LHCN-M2 (cell line): ENCODE measurements around the gene SNORC. TPM values are rescaled to one million over a fixed set of nuclear protein-coding genes. Genes with fewer than 3 reads are reported as not detected.
"Not testable (repeated sequence)": the region's sequence is repeated elsewhere in the genome, so short reads cannot be mapped to it uniquely, and the experiment has no call there.

Source experiments
- DNase-seq: peaks from one replicate; pipeline ENCODE4 v3.0.0-alpha.2; 2012; ENCODE audit warnings: low read depth
- total RNA-seq: library from RNA; depleted of rRNA; stranded (reverse); fragments of >200 nt; gene quantifications from 2 replicates; pipeline ENCODE4 v1.2.3, GENCODE V29; 2014

The SNORC gene
- total RNA-seq, 1 experiment from 2014 or later, result 0.52 TPM

DNA sequence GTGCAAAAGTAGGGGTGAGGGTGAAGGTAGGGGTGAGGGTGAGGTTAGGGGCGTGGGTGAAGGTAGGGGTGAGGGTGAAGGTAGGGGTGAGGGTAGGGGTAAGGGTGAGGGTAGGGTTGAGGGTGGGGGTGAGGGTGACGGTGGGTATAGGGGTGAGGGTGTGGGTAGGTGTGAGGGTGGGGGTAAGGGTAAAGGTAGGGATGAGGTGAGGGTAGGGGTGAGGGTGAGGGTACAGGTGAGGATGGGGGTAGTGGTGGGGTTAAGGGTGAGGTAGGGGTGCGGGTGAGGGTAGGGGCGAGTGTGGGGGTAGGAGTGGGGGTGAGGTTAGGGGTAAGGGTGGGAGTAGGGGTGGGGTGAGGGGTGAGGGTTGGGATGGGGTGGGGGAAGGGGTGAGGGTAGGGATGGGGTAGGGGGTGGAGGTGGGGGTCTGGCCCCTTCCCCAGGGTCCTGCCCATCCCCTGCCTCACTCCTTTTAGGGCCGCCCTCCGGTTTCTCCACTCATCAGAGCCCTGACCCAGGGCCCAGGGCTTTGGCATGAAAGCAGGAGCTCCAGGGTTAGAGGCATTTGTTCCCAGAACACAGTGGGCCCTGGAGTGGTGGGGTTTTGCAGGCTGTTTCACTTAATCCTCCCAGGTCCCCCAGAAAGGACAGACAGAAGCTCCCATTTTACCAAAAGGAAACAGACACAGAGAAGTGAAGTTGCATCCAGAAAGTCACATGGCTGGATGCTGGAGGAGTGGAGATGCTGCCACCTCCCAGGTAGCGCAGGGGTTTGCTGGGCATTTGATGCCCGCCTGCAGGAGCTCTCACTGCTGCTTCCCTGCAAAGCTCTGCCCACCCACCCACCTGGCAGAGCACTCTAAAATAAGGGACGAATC lies 26.9 kb downstream of the SNORC start:
- DNase-seq, result no peak

DNA sequence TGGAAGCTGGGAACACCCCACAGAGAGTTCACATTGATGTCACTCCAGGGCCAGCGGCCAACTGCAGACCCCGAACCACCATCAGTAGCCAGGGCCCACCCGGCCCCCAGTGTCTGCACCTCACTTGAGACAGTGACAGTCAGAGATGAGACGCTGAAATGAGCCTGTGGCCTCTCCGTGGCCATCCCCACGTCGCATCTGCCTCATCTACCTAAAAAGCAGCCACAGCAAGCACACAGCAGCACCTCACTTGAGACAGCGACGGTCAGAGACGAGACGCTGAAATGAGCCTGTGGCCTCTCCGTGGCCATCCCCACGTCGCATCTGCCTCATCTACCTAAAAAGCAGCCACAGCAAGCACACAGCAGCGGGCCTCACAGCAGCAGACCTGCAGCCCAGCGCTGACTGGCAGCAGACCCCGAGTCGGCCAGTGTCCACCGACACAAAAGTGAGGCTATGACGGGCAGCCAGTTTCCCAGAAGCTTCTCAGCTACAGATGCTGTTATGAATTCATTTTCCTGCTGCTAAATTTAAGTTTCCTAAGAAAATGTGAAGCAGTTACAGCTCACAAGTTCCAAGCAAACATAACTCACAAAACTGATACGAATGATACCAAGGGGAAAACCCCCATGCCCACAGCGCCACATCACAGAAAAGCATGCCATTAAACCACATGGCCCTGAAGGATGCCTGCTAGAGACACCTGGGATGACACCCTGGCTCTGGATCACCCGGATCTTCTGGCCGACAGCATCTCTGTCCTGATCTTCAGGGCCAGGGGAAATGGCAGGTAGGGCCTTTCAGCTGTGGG lies 27.7 kb downstream of the SNORC start:
- no peak for DNase-seq

DNA sequence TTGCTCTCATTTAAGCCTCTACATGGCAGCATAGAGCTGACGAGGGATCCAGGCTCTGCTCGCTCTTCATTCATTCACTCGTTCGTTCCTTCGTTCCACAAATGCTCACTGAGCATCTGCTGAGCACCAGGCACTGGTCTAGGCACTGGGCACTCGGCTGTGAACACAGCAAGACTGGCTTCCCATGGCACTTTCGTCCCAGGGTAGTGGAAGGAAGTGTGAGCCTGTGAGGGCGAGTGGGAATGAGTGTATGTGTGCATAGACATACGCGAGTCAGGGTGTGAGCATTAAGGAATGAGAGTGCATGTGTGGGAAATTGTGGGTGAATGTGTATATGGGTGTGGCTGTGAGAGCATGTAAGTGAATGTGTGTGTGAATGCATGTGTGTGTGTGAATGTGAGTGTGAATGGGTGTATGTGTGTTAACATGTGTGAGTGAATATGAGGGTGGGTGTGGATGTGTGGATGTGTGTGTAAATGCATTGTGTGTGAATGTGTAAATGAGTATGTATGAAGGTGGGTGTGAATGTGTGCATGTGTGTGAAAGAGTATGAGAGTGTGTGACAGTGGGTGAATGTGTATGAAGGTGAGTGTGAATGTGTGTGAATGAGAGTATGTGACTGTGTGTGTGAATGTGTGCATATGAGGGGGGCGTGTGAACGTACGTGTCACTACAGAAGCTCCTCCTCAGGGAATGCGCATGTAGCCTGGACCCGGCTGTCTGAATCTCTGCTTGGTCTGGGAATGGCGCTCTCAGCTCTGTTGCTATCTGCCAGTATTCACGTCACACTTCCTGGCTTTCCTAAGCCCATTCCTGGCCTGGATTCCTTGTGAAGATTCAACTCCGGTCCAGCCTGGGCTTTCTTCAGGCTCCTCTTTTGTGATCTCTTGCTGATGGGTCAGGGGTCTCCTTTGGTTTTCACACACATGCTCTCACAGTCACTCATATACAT lies 28.8 kb downstream of the SNORC start:
- DNase-seq, result peak; percentile 19

DNA sequence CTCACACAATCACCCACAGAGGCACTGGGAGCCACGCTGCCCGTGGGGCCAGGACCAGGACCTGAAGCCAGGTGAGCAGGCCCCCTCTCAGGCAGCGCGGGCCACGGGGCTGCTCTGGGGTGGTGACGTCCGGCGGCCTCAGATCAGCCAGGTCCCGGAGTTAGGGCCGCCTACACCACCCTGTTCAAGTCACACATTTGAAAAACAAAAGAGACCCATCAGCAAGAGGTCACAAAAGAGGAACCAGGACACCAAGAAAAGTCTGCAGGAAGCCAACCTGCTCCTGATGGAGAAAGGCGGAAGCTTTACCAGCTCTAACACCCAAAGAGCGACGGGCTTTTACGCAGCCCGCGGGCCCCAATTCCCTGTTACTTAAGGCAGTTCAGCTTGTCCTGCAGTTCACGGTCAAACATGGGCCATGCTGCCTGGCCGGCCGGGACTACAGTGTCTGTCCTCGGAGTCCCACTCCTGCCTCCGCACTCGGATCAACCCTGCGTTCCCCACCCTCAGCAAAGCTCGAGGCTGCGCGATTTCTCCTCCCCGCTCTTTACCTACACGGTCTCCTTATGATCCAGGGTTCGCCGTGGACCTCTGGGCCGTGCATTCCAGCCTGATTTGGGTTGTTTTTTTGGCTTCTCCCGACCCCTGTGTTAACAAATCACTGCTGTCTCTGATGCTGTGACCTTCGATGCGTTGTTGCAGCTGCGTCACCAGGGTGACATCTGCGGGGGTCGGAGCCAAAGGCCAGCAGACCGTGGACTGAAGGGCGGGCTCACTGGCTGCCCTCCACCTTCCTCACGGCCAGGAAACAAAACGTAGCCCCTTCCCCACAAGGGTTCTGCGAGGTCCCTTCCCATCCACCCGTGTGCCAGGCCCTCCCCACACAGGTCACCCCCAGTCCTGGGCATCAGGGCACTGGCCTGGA lies 31.0 kb downstream of the SNORC start:
- DNase-seq, result no peak

DNA sequence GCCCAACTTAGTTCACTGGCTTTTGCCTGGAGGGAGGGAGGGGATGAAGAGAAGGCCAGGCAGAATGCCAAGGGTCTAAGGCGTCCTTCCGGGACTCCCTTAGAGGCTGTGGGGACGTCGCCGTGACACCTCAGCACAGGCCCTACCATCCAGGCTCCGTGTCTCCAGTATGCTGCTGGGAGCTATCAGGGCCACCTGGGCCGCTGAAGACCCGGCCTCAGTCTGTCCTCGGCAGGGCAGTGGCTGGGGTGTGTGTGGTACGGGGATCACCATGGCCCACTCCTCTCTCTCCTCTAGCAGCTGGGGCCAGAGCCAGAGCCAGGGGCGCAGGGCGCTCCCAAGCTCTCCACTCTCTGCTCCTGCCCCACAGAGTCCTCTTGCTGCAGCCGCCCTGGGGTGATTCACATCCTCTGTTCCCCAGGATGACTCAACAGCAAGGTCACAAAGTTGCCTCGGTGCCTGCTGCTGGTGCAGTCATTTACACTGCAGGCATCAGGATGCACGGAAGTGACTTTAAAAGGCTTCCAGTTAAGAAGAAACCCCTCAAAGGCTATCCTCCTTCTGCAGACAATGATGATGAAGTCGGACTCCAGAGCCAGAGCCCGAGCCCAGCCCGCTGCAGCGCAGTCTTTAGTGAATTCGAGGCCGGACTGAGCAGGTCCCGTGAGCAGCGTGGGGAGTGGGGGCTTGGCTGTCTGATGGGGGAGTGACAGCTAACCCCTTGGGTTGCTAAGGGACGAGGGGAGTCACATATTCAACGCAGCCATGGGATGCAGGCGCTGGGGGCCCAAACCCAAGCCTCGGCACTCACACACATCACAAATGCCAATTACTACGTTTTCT lies 31.9 kb downstream of the SNORC start:
- DNase-seq, result peak; percentile 95

DNA sequence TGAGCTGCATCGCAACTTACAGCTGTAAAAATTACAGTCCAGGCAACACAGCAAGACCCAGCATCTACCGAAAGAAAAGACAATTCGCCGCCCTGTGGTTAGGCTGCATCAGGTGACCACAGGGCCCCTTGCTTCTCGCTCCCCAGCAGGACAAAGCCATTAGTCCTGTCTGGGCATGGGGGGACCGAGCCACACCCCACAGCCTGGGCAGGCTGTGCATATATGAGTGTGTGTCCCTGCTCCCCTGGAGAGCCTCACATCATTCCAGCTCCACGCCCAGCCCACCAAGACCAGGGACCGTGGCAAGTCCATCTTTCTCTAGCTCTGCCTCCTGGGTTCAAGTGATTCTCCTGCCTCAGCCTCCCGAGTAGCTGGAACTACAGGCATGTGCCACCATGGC lies 33.9 kb downstream of the SNORC start:
- no peak for DNase-seq

DNA sequence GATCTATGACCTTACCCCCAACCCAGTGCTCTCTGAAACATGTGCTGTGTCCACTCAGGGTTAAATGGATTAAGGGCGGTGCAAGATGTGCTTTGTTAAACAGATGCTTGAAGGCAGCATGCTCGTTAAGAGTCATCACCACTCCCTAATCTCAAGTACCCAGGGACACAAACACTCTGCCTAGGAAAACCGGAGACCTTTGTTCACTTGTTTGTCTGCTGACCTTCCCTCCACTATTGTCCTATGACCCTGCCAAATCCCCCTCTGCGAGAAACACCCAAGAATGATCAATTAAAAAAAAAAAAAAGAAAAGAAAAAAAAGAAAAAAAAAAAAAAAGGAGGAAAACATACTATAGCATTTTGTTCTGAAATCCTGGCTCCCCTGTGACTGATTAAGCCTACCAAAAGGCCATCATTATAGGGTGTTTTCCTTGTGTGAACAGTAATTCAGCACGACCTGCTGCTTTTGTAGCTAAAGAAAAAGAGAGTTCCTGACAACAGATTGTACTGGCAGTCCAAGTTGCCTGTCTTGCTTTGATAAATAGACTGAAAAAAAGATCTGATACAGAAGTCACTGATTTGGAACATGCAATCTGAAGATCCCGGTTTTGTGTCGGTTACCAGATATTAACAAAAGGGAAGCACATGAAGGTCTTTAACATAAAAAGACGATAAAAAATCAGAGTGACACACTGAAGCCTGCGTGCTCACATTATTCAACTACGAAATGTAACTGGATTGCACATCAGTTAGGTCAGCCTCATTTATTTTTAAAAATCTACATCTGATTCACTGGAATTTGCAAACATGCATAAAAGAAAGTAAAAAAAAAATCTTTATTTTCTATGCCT lies 37.0 kb downstream of the SNORC start:
- not testable (repeated sequence) for DNase-seq

DNA sequence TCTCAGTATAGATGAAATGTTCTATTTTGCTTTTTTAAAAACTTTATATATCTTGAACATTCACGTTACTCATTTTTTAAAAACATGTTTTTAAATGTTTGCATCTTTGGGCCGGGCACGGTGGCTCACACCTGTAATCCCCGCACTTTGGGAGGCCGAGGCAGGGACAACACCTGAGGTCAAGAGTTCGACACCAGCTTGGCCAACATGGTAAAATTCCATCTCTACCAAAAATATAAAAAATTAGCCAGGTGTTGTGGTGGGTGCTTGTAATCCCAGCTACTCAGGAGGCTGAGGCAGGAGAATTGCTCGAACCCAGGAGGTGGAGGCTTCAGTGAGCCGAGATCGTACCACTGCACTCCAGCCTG lies 37.6 kb downstream of the SNORC start:
- not testable (repeated sequence) for DNase-seq

DNA sequence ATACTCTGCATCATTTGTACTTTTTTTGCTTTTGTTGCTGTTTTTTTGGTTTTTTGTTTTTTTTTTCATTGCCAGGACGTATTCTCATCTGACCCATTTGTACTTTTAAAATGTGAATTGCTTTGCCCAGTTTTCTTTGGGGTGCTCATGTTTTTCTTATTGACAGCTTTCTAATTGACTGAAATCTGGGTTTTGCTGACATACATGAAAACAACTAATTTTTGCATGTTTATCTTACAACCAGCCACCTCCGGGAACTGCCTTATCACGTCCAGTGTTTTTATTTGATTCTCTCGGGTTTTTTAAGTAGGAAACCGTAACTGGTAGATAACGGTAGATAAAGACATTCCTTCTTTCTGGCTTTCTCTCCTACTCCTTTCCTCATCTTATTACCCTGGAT lies 38.6 kb downstream of the SNORC start:
- DNase-seq, result no peak

DNA sequence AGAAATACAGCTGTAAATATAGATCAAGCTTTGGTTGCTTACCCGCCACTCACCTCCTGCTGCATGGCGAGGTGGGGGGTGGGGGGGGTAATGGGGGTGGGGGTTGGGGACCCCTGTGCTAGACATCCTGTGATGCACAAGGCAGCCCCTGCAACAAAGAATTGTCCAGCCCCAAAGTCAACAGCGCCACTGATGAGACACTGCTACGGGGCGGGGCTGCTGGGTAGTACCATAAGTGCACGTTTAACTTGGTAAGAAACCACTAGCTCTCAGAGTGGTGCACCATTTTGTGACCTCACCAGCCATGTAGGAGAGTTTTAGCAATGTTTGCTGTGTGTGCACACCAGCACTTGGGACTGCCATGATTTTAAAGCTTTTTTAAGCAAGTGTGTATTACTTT lies 40.3 kb downstream of the SNORC start:
- DNase-seq, result no peak

DNA sequence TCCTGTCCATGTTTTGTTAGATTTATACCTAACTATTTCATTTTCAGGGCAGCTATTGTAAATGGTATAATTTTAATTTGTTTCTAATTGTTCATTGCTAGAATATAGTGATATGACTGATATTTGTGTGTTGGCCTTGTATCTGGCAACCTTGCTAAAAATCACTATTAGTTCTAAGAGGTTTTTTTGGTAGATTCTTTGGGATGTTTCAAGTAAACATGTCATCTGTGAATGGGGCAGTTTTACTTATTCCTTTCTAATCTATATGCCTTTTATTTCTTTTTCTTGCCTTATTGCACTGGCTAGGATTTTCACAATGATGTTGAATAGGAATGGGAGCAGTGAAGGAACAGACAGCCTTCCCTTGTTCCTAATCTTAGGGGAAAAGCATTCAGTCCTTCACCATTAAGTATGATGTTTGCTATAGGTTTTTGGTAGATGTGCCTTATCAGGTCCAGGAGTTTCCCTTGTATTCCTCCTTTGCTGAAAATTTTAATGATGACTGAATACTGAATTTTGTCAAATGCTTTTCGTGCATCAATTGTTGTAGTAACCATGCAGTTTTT lies 41.7 kb downstream of the SNORC start:
- DNase-seq, result no peak

DNA sequence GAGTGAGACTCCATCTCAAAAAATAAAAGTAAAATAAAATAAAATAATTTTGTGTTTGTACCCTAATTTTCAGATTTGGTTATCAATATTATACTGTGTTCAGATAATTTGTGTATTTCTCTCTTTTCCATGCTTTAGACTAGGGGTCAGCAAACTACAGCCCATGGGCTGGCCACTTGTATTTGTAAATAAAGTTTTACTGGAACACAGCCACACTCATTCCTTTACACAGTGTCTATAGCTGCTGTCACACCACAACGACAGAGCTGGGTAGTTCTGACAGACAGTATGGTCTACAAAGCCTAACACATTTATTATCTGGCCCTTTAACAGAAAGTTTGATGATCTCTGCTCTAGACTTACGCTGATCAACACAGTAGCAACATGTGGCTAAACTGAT lies 43.8 kb downstream of the SNORC start:
- DNase-seq, result no peak

DNA sequence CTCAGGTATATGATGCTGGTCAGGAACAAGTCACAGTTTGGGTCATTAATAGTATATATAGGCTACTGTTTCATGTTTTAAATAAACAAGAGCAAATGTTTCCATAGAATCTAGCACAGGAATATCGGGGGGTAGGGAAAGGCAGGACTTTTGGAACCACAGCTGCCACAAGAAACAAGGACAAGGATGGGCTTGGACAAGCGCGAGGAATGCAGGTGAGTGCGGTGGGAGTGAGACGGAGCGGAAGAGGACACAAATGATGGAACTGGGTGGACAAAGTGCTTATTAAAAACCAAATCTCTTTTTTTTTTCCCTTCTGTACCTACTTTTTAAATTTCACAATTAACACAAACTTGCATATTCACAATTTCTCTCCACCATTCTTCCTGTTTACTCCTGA lies 49.1 kb downstream of the SNORC start:
- DNase-seq, result no peak

DNA sequence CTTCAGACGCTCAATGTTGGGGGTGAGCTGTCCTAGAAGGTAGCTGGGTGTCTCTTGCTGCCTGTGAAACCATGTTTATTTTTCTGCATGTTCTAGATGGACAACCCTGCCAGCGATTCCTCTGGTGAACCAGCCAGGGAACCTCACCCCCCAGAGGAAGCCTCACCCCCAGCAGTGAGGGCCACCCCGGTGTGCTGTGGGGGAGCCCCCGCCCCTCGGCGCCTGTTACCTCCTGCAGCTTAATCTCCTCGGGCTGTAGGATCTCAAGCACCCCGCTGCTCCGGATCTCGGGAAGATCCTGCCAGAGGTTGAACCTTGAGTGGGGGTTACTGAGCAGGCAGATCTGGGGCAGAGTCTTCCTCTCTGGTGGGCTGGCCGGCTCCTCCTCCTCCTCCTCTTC lies 50.0 kb downstream of the SNORC start:
- no peak for DNase-seq

DNA sequence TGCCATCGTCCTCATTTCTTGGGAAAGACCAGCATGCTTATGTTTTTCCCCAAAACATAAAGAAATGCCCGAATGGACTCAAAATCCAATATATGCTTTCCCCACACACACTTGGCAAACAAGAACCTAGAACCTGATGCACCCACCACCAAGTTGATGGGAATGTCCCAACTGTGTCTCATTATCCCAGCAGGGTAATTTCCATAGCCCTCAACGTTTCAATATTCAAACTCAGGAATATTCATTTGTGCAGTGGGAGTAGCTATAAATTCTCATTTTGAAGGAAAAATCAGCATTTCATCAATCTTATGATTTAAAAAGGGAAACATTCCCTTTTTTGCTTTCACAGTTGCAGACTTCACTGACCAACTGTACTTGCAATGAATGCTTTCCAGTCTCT lies 50.7 kb downstream of the SNORC start:
- DNase-seq, result no peak

DNA sequence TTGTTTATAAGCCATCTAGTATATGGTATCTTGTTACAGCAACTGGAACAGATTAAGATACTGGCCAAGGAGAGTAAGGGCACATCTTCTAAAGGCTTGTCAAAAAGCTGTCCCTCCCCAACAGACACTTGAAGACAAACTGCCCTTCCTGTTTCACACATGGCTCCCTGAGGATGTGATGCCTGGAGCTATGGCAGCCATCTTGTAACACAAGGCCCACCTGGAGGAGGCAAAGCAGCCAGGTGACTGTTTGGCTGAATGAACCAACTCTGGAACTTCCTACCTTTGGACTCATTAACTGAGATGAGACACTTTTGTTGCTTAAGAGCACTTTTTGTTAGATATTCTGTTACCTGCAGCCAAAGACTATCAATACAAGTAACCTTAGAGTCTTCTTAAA lies 54.4 kb downstream of the SNORC start:
- no peak for DNase-seq

DNA sequence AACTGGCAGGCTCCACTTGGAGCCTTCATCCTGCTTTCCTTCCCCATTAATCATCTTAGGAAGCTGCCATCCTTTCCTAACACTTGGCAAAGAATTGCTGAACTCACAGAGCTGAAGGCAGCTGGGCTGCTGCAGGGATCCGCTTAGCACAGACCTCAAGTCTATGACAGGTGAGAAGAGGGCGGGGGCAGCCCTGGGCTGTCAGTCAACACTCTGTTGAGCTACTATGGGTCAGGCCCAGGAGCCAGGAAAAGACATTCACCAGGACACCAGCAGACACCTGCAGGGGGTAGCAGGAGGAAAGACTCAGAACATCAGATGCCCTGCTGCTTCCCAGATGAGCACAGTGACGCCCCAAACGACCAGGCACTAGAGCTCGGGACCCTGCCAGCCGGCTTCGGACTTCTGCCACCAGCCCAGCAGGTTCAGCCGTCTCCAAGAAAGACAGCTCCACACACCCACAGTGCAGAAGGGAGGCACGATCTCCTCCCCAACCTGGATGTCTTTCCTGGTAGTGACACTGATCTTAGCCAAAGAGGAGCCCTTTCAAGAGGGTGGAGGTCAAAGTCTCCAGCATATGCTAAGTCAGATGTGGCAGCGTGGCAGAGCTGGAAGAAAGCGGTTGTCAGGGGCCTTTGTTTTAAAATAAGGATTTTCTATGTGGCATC lies 55.2 kb downstream of the SNORC start:
- DNase-seq, result peak; percentile 45

DNA sequence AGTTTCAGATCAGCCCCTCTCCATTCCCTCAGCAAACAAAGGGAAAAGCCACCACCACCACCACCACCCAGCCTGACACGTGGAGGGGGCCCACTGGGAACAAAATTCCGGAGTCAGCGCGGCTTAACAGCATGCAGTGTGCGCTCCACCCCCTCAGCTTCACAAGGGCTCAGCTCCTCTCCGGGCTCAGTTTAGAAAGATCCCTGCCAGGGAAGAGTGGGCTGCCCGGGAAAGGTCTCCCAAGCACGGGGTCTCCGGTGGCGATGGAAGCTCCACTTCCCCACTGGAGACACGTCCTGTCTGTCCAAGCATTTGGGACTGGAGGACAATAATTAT lies 55.7 kb downstream of the SNORC start:
- DNase-seq, result no peak
